HEK293 (cell line): ENCODE results near the gene PPFIBP1.

Experiments
- CTCF ChIA-PET: fragments of 350-600 bp; formaldehyde crosslinking; extraction: SDS; loops from one replicate; lab custom pipeline; 2021; ENCODE audit warnings: antibody characterized with exemption; lab: Yijun Ruan, JAX
- POLR2A ChIA-PET: fragments of 300-600 bp; formaldehyde crosslinking; extraction: SDS; loops from one replicate; lab custom pipeline; 2020; ENCODE audit warnings: antibody characterized with exemption, inconsistent platforms; lab: Yijun Ruan, JAX
- H3K27ac ChIP-seq: fragments of 200-500 bp; sonication (Bioruptor generic); 2 replicates; pipeline ENCODE4 v1.5.1; 2014; ENCODE audit warnings: low read depth, low read length, control low read depth, inconsistent platforms; ENCODE audit errors: extremely low read depth
- H3K36me3 ChIP-seq, 2 experiments: fragments of 200-500 bp in 1 of 2; sonication (Bioruptor generic) in 1 of 2; 1 replicate in 1 of 2; 2 replicates in 1 of 2; pipeline ENCODE4 v1.5.1; 2014 to 2017; ENCODE audit warnings: inconsistent platforms in 2 of 2, low read length in 2 of 2; ENCODE audit not compliant: control insufficient read depth in 2 of 2, insufficient read depth in 1 of 2
- H3K4me1 ChIP-seq: fragments of 200-500 bp; sonication (Bioruptor generic); 2 replicates; pipeline ENCODE4 v1.5.1; 2014; ENCODE audit warnings: mild to moderate bottlenecking, low read length, inconsistent platforms; ENCODE audit not compliant: control insufficient read depth, insufficient read depth
- H3K4me3 ChIP-seq: 2 replicates; pipeline ENCODE4 v1.5.1; 2011; ENCODE audit warnings: low read depth, mild to moderate bottlenecking, control low read depth, low read length, moderate library complexity
- H3K9me3 ChIP-seq: fragments of 200-500 bp; sonication (Bioruptor generic); 2 replicates; pipeline ENCODE4 v1.5.1; 2014; ENCODE audit warnings: low read depth, low read length, inconsistent platforms; ENCODE audit not compliant: control insufficient read depth, insufficient read depth
- EGR2 ChIP-seq: fragments of 450-650 bp; formaldehyde crosslinking; IDR thresholded peaks from 2 replicates; pipeline ENCODE4 v1.5.1; 2016; ENCODE audit warnings: low read depth, missing biosample characterization, missing genetic modification characterization
- OSR2 ChIP-seq: fragments of 450-650 bp; formaldehyde crosslinking; IDR thresholded peaks from 2 replicates; pipeline ENCODE4 v1.5.1; 2016; ENCODE audit warnings: missing biosample characterization, missing genetic modification characterization
- SP7 ChIP-seq: fragments of 450-650 bp; formaldehyde crosslinking; IDR thresholded peaks from 2 replicates; pipeline ENCODE4 v1.5.1; 2016; ENCODE audit warnings: missing biosample characterization, missing genetic modification characterization
- ZBTB10 ChIP-seq: fragments of 450-650 bp; formaldehyde crosslinking; IDR thresholded peaks from 2 replicates; pipeline ENCODE4 v1.5.1; 2016; ENCODE audit warnings: missing biosample characterization, missing genetic modification characterization
- ZBTB11 ChIP-seq: fragments of 450-650 bp; formaldehyde crosslinking; conservative IDR thresholded peaks from 2 replicates; pipeline ENCODE4 v1.5.1; 2016; ENCODE audit warnings: low read depth, missing biosample characterization, missing genetic modification characterization
- ZFP3 ChIP-seq: fragments of 450-650 bp; formaldehyde crosslinking; IDR thresholded peaks from 2 replicates; pipeline ENCODE4 v1.5.1; 2016; ENCODE audit warnings: low read depth, missing biosample characterization, missing genetic modification characterization
- ZNF146 ChIP-seq: fragments of 450-650 bp; formaldehyde crosslinking; IDR thresholded peaks from 2 replicates; pipeline ENCODE4 v1.5.1; 2016; ENCODE audit warnings: missing biosample characterization, missing genetic modification characterization
- ZNF2 ChIP-seq: fragments of 450-650 bp; formaldehyde crosslinking; IDR thresholded peaks from 2 replicates; pipeline ENCODE4 v1.5.1; 2016; ENCODE audit warnings: missing biosample characterization, missing genetic modification characterization
- ZNF239 ChIP-seq: fragments of 450-650 bp; formaldehyde crosslinking; IDR thresholded peaks from 2 replicates; pipeline ENCODE4 v1.5.1; 2016; ENCODE audit warnings: missing biosample characterization, missing genetic modification characterization
- ZNF24 ChIP-seq: fragments of 450-650 bp; formaldehyde crosslinking; IDR thresholded peaks from 2 replicates; pipeline ENCODE4 v1.5.1; 2016; ENCODE audit warnings: missing biosample characterization, missing genetic modification characterization
- ZNF302 ChIP-seq: fragments of 450-650 bp; formaldehyde crosslinking; IDR thresholded peaks from 2 replicates; pipeline ENCODE4 v1.5.1; 2016; ENCODE audit warnings: missing biosample characterization, missing genetic modification characterization, low read depth
- ZNF311 ChIP-seq: fragments of 450-650 bp; formaldehyde crosslinking; IDR thresholded peaks from 2 replicates; pipeline ENCODE4 v1.5.1; 2017; ENCODE audit warnings: missing biosample characterization, missing genetic modification characterization, borderline replicate concordance
- ZNF473 ChIP-seq: fragments of 450-650 bp; formaldehyde crosslinking; IDR thresholded peaks from 2 replicates; pipeline ENCODE4 v1.5.1; 2017; ENCODE audit warnings: missing biosample characterization, missing genetic modification characterization
- ZNF518A ChIP-seq: fragments of 450-650 bp; formaldehyde crosslinking; conservative IDR thresholded peaks from 2 replicates; pipeline ENCODE4 v1.5.1; 2016; ENCODE audit warnings: low read depth, missing biosample characterization, missing genetic modification characterization
- ZNF529 ChIP-seq: fragments of 450-650 bp; formaldehyde crosslinking; IDR thresholded peaks from 2 replicates; pipeline ENCODE4 v1.5.1; 2017; ENCODE audit warnings: missing genetic modification characterization, missing biosample characterization; ENCODE audit not compliant: insufficient replicate concordance
- ZNF549 ChIP-seq: fragments of 450-650 bp; IDR thresholded peaks from 2 replicates; pipeline ENCODE4 v1.5.1; 2018; ENCODE audit warnings: missing biosample characterization, missing genetic modification characterization, mild to moderate bottlenecking, inconsistent platforms, moderate library complexity
- ZNF830 ChIP-seq: fragments of 450-650 bp; IDR thresholded peaks from 2 replicates; pipeline ENCODE4 v1.5.0; 2018; ENCODE audit warnings: missing biosample characterization, missing genetic modification characterization, low read depth, mild to moderate bottlenecking, moderate library complexity
- ZNF843 ChIP-seq: fragments of 450-650 bp; formaldehyde crosslinking; IDR thresholded peaks from 2 replicates; pipeline ENCODE4 v1.5.1; 2016; ENCODE audit warnings: missing biosample characterization, missing genetic modification characterization
- ZSCAN23 ChIP-seq: fragments of 450-650 bp; formaldehyde crosslinking; IDR thresholded peaks from 2 replicates; pipeline ENCODE4 v1.5.1; 2016; ENCODE audit warnings: missing biosample characterization, missing genetic modification characterization
- ZSCAN30 ChIP-seq: fragments of 450-650 bp; IDR thresholded peaks from 2 replicates; pipeline ENCODE4 v1.5.1; 2018; ENCODE audit warnings: missing biosample characterization, mild to moderate bottlenecking, missing genetic modification characterization, moderate library complexity
- TF ChIP-seq, protein P1 (sequence below): sonication (generic); formaldehyde crosslinking; IDR thresholded peaks from 2 replicates; pipeline ENCODE4 v1.8.1; 2022; ENCODE audit warnings: mild to moderate bottlenecking, moderate library complexity, missing genetic modification reagents
- TF ChIP-seq, protein P2 (sequence below): fragments of 450-650 bp; formaldehyde crosslinking; IDR thresholded peaks from 2 replicates; pipeline ENCODE4 v1.5.1; 2016; ENCODE audit warnings: missing biosample characterization, missing genetic modification characterization

The PPFIBP1 gene

DNA sequence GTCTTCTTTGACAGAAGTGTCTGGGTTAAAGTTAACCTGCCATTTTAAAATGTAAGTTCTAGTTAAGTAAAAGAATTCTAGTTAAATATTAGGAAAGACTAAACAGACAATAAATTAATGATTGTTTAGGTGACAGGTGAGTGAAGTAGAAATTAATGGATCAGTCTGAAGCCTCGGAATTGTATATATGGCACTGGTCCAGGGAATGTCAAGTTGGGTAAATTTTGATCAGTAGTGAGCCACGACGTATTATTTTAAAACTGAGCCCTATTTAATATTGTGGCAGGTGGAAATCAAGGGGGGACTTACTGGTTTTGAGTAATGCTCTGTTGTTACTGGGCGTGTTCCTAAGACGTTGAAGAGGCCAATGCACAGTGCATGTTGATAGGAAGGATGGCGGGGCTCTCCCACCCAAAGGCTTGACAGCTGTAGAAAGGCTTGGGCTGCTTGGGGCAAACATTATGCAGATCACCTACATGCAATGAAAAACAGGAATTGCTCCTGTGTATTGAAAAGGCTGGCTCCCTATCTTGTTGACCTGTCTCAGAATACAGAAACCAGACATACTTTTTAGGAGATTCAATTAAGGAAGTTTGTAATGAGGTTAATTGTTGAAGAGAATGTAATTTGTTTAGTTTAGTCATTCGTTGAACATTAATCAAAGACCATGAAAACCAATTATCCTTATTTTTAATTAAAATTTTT lies 5.9 kb upstream of the PPFIBP1 start:
- TF ChIP-seq ZNF2 (tag by site-specific recombination) = no peak
- no peak for TF ChIP-seq OSR2 (tag by site-specific recombination)
- no peak for TF ChIP-seq ZNF302
- TF ChIP-seq ZBTB11 (tag by site-specific recombination) = no peak
- no peak for TF ChIP-seq ZNF518A
- TF ChIP-seq ZSCAN23 = no peak
- no peak for TF ChIP-seq ZNF473 (tag by site-specific recombination)
- TF ChIP-seq, protein P1, sequence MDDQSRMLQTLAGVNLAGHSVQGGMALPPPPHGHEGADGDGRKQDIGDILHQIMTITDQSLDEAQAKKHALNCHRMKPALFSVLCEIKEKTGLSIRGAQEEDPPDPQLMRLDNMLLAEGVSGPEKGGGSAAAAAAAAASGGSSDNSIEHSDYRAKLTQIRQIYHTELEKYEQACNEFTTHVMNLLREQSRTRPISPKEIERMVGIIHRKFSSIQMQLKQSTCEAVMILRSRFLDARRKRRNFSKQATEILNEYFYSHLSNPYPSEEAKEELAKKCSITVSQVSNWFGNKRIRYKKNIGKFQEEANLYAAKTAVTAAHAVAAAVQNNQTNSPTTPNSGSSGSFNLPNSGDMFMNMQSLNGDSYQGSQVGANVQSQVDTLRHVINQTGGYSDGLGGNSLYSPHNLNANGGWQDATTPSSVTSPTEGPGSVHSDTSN (CRISPR knock-in tag) = no peak
- TF ChIP-seq ZNF843 = no peak
- TF ChIP-seq, protein P2, sequence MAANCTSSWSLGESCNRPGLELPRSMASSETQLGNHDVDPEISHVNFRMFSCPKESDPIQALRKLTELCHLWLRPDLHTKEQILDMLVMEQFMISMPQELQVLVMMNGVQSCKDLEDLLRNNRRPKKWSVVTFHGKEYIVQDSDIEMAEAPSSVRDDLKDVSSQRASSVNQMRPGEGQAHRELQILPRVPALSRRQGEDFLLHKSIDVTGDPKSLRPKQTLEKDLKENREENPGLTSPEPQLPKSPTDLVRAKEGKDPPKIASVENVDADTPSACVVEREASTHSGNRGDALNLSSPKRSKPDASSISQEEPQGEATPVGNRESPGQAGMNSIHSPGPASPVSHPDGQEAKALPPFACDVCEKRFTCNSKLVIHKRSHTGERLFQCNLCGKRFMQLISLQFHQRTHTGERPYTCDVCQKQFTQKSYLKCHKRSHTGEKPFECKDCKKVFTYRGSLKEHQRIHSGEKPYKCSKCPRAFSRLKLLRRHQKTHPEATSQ = no peak
- TF ChIP-seq ZNF549 (tag by site-specific recombination) = no peak
- Histone ChIP-seq H3K36me3 (no peaks in the 10 kb centered on the region), H3K27ac (no peak overlapping the region), H3K9me3 (no peaks in the 10 kb centered on the region), H3K4me3 (no peak overlapping the region), H3K4me1 (no peaks in the 10 kb centered on the region)
- ChIA-PET CTCF (no interaction called here), POLR2A (no interaction called here)

DNA sequence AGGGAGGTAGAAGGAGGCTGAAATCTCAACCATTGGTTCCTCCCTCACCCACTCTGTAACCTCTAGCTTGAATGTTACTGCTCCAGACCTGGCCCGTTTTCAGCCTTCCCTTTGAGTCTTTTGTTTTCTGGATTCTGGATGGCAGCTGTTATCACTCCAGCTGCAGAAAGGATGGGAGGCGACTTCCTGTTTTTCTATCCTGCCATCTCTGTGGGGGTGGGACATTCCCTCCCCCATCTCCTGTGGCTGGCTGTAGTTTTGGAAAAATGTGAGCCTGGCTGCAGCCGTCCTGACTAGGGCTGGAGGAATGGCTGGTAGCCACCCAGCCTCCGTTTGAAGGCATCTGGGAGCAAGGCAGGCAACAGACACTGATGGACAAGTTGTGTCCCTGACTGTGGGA lies 2.9 kb upstream of the PPFIBP1 start:
- no peak overlapping the region for H3K27ac ChIP-seq
- TF ChIP-seq ZNF529 (tag by site-specific recombination) (no peak), ZNF146 (no peak), ZNF239 (tag by site-specific recombination) (no peak), ZNF830 (tag by site-specific recombination) (no peak), ZBTB10 (tag by site-specific recombination) (no peak), SP7 (no peak), ZNF24 (no peak), OSR2 (tag by site-specific recombination) (no peak), ZSCAN30 (no peak), EGR2 (no peak), ZFP3 (tag by site-specific recombination) (no peak), ZNF311 (no peak)

More for the DNA sequence above, 2.9 kb upstream of the PPFIBP1 start:
- Histone ChIP-seq H3K36me3 (no peaks in the 10 kb centered on the region), H3K4me1 (no peaks in the 10 kb centered on the region), H3K4me3 (no peak overlapping the region), H3K9me3 (no peaks in the 10 kb centered on the region)
- CTCF ChIA-PET = interaction anchor here (0.9 kb wide), 1 partner anchor 87 kb away, joined by 5 read pairs; no protein-coding TSS in a partner anchor
- POLR2A ChIA-PET = no interaction called here
